Measurements from ENCODE around the gene RPP25. TPM values are rescaled to one million over a fixed set of nuclear protein-coding genes. Genes with fewer than 3 reads are reported as not detected.

RPP25 gene
- total and polyA plus RNA-seq, 2 donors (not counting 1 experiment from before 2014, with no cell fraction given) = 0.50 to 1.00 TPM

GRCh38 chr15:74951006-74951405 lies 5.6 kb downstream of the RPP25 start:
- TF ChIP-seq EZH2 (IDR thresholded peaks at IDR 0.05; ENCODE audit: low read length, missing control alignments) (no peak), CTCF (conservative IDR thresholded peaks at IDR 0.05 in 1 of 2, IDR thresholded peaks at IDR 0.05 in 1 of 2; ENCODE audit: low read depth in 1 of 2, low read length in 2 of 2) (no peak)
- H4K20me1 ChIP-seq (ENCODE audit: control insufficient read depth, extremely low read depth, insufficient read depth, low read length) = no peaks in the 10 kb centered on the region
- H3K27me3 ChIP-seq (ENCODE audit: control insufficient read depth, insufficient read depth, low read length) = no peaks in the 10 kb centered on the region
- DNase-seq (ENCODE audit: low read depth in 2 of 2) = no peak
- H3K4me3 ChIP-seq (replicated peaks in 1 of 4; ENCODE audit: control extremely low read depth in 1 of 4, insufficient read depth in 1 of 4, low read depth in 3 of 4, low read length in 4 of 4) = no peak overlapping the region
- no peak overlapping the region for H3K4me2 ChIP-seq (ENCODE audit: extremely low read depth, insufficient read depth, low read length)
- no peak overlapping the region for H3K27ac ChIP-seq (ENCODE audit: insufficient read depth, low read length)
- H3K36me3 ChIP-seq (ENCODE audit: control insufficient read depth, insufficient read depth, low read length) = no peaks in the 10 kb centered on the region
- no peak overlapping the region for H3K9ac ChIP-seq (ENCODE audit: insufficient read depth, low read length)
- no peaks in the 10 kb centered on the region for H3K9me3 ChIP-seq (ENCODE audit: control insufficient read depth, insufficient read depth, low read depth, low read length)
- no peaks in the 10 kb centered on the region for H3K4me1 ChIP-seq (ENCODE audit: control insufficient read depth, extremely low read depth, insufficient read depth, low read length)
- H2AFZ ChIP-seq (ENCODE audit: low read length) = no peak overlapping the region
- H3K79me2 ChIP-seq (ENCODE audit: control insufficient read depth, insufficient read depth, low read length) = no peaks in the 10 kb centered on the region

GRCh38 chr15:74950078-74950908 lies 6.3 kb downstream of the RPP25 start:
- no peaks in the 10 kb centered on the region for H3K27me3 ChIP-seq (ENCODE audit: control insufficient read depth, insufficient read depth, low read length)
- TF ChIP-seq CTCF (conservative IDR thresholded peaks at IDR 0.05 in 1 of 2, IDR thresholded peaks at IDR 0.05 in 1 of 2; ENCODE audit: low read depth in 1 of 2, low read length in 2 of 2) = peak; percentile 100
- TF ChIP-seq EZH2 (IDR thresholded peaks at IDR 0.05; ENCODE audit: low read length, missing control alignments) = no peak
- no peaks in the 10 kb centered on the region for H3K36me3 ChIP-seq (ENCODE audit: control insufficient read depth, insufficient read depth, low read length)
- DNase-seq (ENCODE audit: low read depth in 2 of 2) = peak; percentile 49 to 74
- no peaks in the 10 kb centered on the region for H3K79me2 ChIP-seq (ENCODE audit: control insufficient read depth, insufficient read depth, low read length)
- H2AFZ ChIP-seq (ENCODE audit: low read length) = no peak overlapping the region
- no peak overlapping the region for H3K4me2 ChIP-seq (ENCODE audit: extremely low read depth, insufficient read depth, low read length)
- H3K9me3 ChIP-seq (ENCODE audit: control insufficient read depth, insufficient read depth, low read depth, low read length) = no peaks in the 10 kb centered on the region
- no peaks in the 10 kb centered on the region for H3K4me1 ChIP-seq (ENCODE audit: control insufficient read depth, extremely low read depth, insufficient read depth, low read length)
- H4K20me1 ChIP-seq (ENCODE audit: control insufficient read depth, extremely low read depth, insufficient read depth, low read length) = no peaks in the 10 kb centered on the region
- no peak overlapping the region for H3K27ac ChIP-seq (ENCODE audit: insufficient read depth, low read length)
- H3K4me3 ChIP-seq (replicated peaks in 1 of 4; ENCODE audit: control extremely low read depth in 1 of 4, insufficient read depth in 1 of 4, low read depth in 3 of 4, low read length in 4 of 4) = no peak overlapping the region
- no peak overlapping the region for H3K9ac ChIP-seq (ENCODE audit: insufficient read depth, low read length)

GRCh38 chr15:74937590-74938371 lies 18.8 kb downstream of the RPP25 start, which contains the start of gene COX5A:
Gene COX5A (minus strand): TSS chr15:74938073. CDS start chr15:74938014, 59 bp downstream.
- H2AFZ ChIP-seq (ENCODE audit: low read length) = peak within 1 kb of the TSS; percentile 83
- no peaks in the 10 kb centered on the region for H3K4me1 ChIP-seq (ENCODE audit: control insufficient read depth, extremely low read depth, insufficient read depth, low read length)
- peaks cover 37% of the 10 kb centered on the region for H3K79me2 ChIP-seq (ENCODE audit: control insufficient read depth, insufficient read depth, low read length)
- peak within 1 kb of the TSS; percentile 85 for H3K4me2 ChIP-seq (ENCODE audit: extremely low read depth, insufficient read depth, low read length)
- peak within 1 kb of the TSS; percentile 88 to 99 (median 92) for H3K4me3 ChIP-seq (replicated peaks in 1 of 4; ENCODE audit: control extremely low read depth in 1 of 4, insufficient read depth in 1 of 4, low read depth in 3 of 4, low read length in 4 of 4)
- TF ChIP-seq EZH2 (IDR thresholded peaks at IDR 0.05; ENCODE audit: low read length, missing control alignments) (no peak), CTCF (conservative IDR thresholded peaks at IDR 0.05 in 1 of 2, IDR thresholded peaks at IDR 0.05 in 1 of 2; ENCODE audit: low read depth in 1 of 2, low read length in 2 of 2) (no peak)
- no peaks in the 10 kb centered on the region for H3K9me3 ChIP-seq (ENCODE audit: control insufficient read depth, insufficient read depth, low read depth, low read length)
- no peaks in the 10 kb centered on the region for H3K36me3 ChIP-seq (ENCODE audit: control insufficient read depth, insufficient read depth, low read length)
- DNase-seq (ENCODE audit: low read depth in 2 of 2) = peak; percentile 96 to 98
- peaks cover 4% of the 10 kb centered on the region for H3K27me3 ChIP-seq (ENCODE audit: control insufficient read depth, insufficient read depth, low read length)
- H3K27ac ChIP-seq (ENCODE audit: insufficient read depth, low read length) = peak within 1 kb of the TSS; percentile 92
- H3K9ac ChIP-seq (ENCODE audit: insufficient read depth, low read length) = peak within 1 kb of the TSS; percentile 96
- H4K20me1 ChIP-seq (ENCODE audit: control insufficient read depth, extremely low read depth, insufficient read depth, low read length) = no peaks in the 10 kb centered on the region
